ENCODE measurements around the gene LRCH1. TPM values are rescaled to one million over a fixed set of nuclear protein-coding genes. Genes with fewer than 3 reads are reported as not detected.
A peak's percentile ranks its signal among the peaks of the same experiment; 100 is the strongest.

LRCH1 gene
- total and polyA plus RNA-seq, 11 donors: 4.5 to 20.1 (median 12.5) TPM

GRCh38 chr13:46571189-46571908 is 18.4 kb downstream of the LRCH1 start:
- intact Hi-C loops (cut with DNase I): loop anchor here in 1 of 10 donors (2.0 kb wide), 1 partner anchor 19 kb away; the partner anchor contains the start of gene LRCH1
- no peaks in the 10 kb centered on the region for H3K36me3 ChIP-seq
- peak in 3 of 4 donors; percentile 65 to 77 (median 71) for ATAC-seq
- H3K4me1 ChIP-seq: peaks cover 8 to 85% (median 45%) of the 10 kb centered on the region in 12 donors
- TF ChIP-seq POLR2A (IDR thresholded peaks at IDR 0.05): no peak
- no peak for TF ChIP-seq CTCF (IDR thresholded peaks at IDR 0.05)
- no peak overlapping the region for H3K4me3 ChIP-seq
- H3K27me3 ChIP-seq: no peaks in the 10 kb centered on the region
- peak in 2 of 5 donors; percentile 38 to 40 for DNase-seq
- no peaks in the 10 kb centered on the region for H3K9me3 ChIP-seq
- H3K27ac ChIP-seq: peak overlapping the region in 7 of 12 donors; percentile 5 to 59 (median 40)
- WGBS, 4 donors: 66 to 73% (median 70%) methylated on average over 11 of the region's 11 CpGs

- peak in 3 of 4 donors; percentile 22 to 47 (median 33) for ATAC-seq
- TF ChIP-seq CTCF (IDR thresholded peaks at IDR 0.05): no peak
- TF ChIP-seq POLR2A (IDR thresholded peaks at IDR 0.05): no peak
- no peak for DNase-seq
- 45 to 61% (median 53%) methylated on average over 7 of the region's 7 CpGs for WGBS, 4 donors
- intact Hi-C loops (cut with DNase I): loop anchor here in 1 of 10 donors (2.0 kb wide), 1 partner anchor 19 kb away; the partner anchor contains the start of gene LRCH1
- no peaks in the 10 kb centered on the region for H3K9me3 ChIP-seq
- peak overlapping the region in 9 of 12 donors; percentile 5 to 59 (median 37) for H3K27ac ChIP-seq
- H3K4me3 ChIP-seq: no peak overlapping the region
- H3K4me1 ChIP-seq: peaks cover 8 to 85% (median 47%) of the 10 kb centered on the region in 12 donors
- H3K36me3 ChIP-seq: no peaks in the 10 kb centered on the region
- H3K27me3 ChIP-seq: no peaks in the 10 kb centered on the region
Measured at GRCh38 chr13:46571909-46572595, 19.1 kb downstream of the LRCH1 start.

- Histone ChIP-seq H3K36me3 (no peaks in the 10 kb centered on the region), H3K4me1 (peaks cover 8 to 87% (median 54%) of the 10 kb centered on the region in 12 donors)
- intact Hi-C loops (cut with DNase I): no loop called here
Measured at GRCh38 chr13:46572752-46573431, 19.9 kb downstream of the LRCH1 start.

More at GRCh38 chr13:46572752-46573431, 19.9 kb downstream of the LRCH1 start:
- H3K27ac ChIP-seq: peak overlapping the region in 2 of 12 donors; percentile 56 to 59
- no peak for TF ChIP-seq CTCF (IDR thresholded peaks at IDR 0.05)
- DNase-seq: no peak
- no peaks in the 10 kb centered on the region for H3K9me3 ChIP-seq
- no peaks in the 10 kb centered on the region for H3K27me3 ChIP-seq
- no peak for ATAC-seq
- WGBS, 4 donors: 78 to 85% (median 82%) methylated on average over 6 of the region's 6 CpGs
- no peak overlapping the region for H3K4me3 ChIP-seq
